ENCODE results near the gene OR13C5. TPM values are rescaled to one million over a fixed set of nuclear protein-coding genes. Genes with fewer than 3 reads are reported as not detected.
A peak's percentile ranks its signal among the peaks of the same experiment; 100 is the strongest.
"Not testable (repeated sequence)": the region's sequence is repeated elsewhere in the genome, so short reads cannot be mapped to it uniquely, and the experiment has no call there.

OR13C5 gene
- total RNA-seq, result 0.15 TPM in 1 of 2 replicates, not detected in the other

- not testable (repeated sequence) for DNase-seq (ENCODE audit: low read depth)
These were observed at the start of gene OR13C5 for GRCh38 chr9:104599313-104599712. Gene OR13C5 (minus strand): TSS chr9:104599413. CDS start chr9:104599413, 0 bp downstream.

GRCh38 chr9:104635456-104635855 is 36.2 kb upstream of the OR13C5 start:
- no peak for DNase-seq (ENCODE audit: low read depth)

- DNase-seq (ENCODE audit: low read depth), result no peak
These were observed 34.8 kb upstream of the OR13C5 start for GRCh38 chr9:104633976-104634520.

GRCh38 chr9:104625964-104626363 is 26.8 kb upstream of the OR13C5 start:
- not testable (repeated sequence) for DNase-seq (ENCODE audit: low read depth)

- no peak for DNase-seq (ENCODE audit: low read depth)
These were observed 18.9 kb upstream of the OR13C5 start, which contains the start of gene OR13C9 for GRCh38 chr9:104618104-104618503. Gene OR13C9 (minus strand): TSS chr9:104618204. CDS start chr9:104618204, 0 bp downstream.

GRCh38 chr9:104617418-104617817 is 18.2 kb upstream of the OR13C5 start:
- no peak for DNase-seq (ENCODE audit: low read depth)

GRCh38 chr9:104611213-104611612 is 12.0 kb upstream of the OR13C5 start:
- DNase-seq (ENCODE audit: low read depth), result no peak

- DNase-seq (ENCODE audit: low read depth), result peak; percentile 8
These were observed 9.1 kb upstream of the OR13C5 start for GRCh38 chr9:104608336-104608735.

GRCh38 chr9:104606152-104606551 is 6.9 kb upstream of the OR13C5 start:
- DNase-seq (ENCODE audit: low read depth), result peak; percentile 57

GRCh38 chr9:104605527-104605926 is 6.3 kb upstream of the OR13C5 start, which contains the start of gene OR13C2:
Gene OR13C2 (minus strand): TSS chr9:104605627. CDS start chr9:104605627, 0 bp downstream.
- DNase-seq (ENCODE audit: low read depth), result not testable (repeated sequence)

GRCh38 chr9:104604801-104605200 is 5.6 kb upstream of the OR13C5 start:
- no peak for DNase-seq (ENCODE audit: low read depth)

GRCh38 chr9:104598749-104599148 is 464 bp downstream of the OR13C5 start:
- DNase-seq (ENCODE audit: low read depth), result not testable (repeated sequence)

- no peak for DNase-seq (ENCODE audit: low read depth)
These were observed 9.6 kb downstream of the OR13C5 start for GRCh38 chr9:104589626-104590025.

GRCh38 chr9:104586496-104587180 is 12.6 kb downstream of the OR13C5 start:
- peak; percentile 58 for DNase-seq (ENCODE audit: low read depth)

- DNase-seq (ENCODE audit: low read depth), result no peak
These were observed 18.7 kb downstream of the OR13C5 start for GRCh38 chr9:104580562-104580961.

- DNase-seq (ENCODE audit: low read depth), result no peak
These were observed 21.9 kb downstream of the OR13C5 start for GRCh38 chr9:104577263-104577662.

GRCh38 chr9:104575456-104575855 is 23.8 kb downstream of the OR13C5 start:
- no peak for DNase-seq (ENCODE audit: low read depth)

- no peak for DNase-seq (ENCODE audit: low read depth)
These were observed 26.6 kb downstream of the OR13C5 start for GRCh38 chr9:104572612-104573011.

GRCh38 chr9:104568868-104569267 is 30.3 kb downstream of the OR13C5 start, which contains the start of gene OR13C8:
Gene OR13C8 (plus strand): TSS chr9:104569168. CDS start chr9:104569168, 0 bp downstream.
- DNase-seq (ENCODE audit: low read depth), result no peak

- DNase-seq (ENCODE audit: low read depth), result no peak
These were observed 34.9 kb downstream of the OR13C5 start for GRCh38 chr9:104564358-104564757.

- no peak for DNase-seq (ENCODE audit: low read depth)
These were observed 42.2 kb downstream of the OR13C5 start for GRCh38 chr9:104556830-104557634.

- no peak for DNase-seq (ENCODE audit: low read depth)
These were observed 43.7 kb downstream of the OR13C5 start for GRCh38 chr9:104555521-104555920.

All from renal cortical epithelial cell (primary cell).